Kasumi-1 (cell line): Measurements from ENCODE around the gene NLRP9.

Experiments used
- DNase-seq, 2 experiments: peaks; one replicate each; lab custom pipeline; 2025; lab: John Stamatoyannopoulos, UW

Gene NLRP9

GRCh38 chr19:55673465-55673864 is 64.7 kb downstream of the NLRP9 start:
- no peak for DNase-seq

DNA sequence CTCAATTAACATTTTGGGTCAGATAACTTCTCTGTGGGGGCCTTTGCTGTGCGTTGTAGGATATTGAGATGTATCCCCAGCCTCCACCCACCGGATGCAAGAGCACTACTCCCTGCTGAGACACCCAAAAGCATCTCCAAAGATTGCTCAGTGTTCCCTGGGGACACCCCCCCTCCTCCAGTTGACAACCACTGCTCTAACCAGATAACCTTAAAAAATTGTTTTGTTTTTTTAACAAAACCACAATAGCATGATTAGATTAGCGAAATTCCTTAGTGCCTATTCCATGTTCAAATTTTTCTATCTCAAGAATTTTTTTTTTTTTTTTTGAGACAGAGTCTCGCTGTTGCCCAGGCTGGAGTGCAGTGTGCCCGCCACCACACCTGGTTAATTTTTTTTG is 65.8 kb downstream of the NLRP9 start:
- no peak for DNase-seq

GRCh38 chr19:55671054-55671378 is 67.2 kb downstream of the NLRP9 start:
- DNase-seq = no peak

DNA sequence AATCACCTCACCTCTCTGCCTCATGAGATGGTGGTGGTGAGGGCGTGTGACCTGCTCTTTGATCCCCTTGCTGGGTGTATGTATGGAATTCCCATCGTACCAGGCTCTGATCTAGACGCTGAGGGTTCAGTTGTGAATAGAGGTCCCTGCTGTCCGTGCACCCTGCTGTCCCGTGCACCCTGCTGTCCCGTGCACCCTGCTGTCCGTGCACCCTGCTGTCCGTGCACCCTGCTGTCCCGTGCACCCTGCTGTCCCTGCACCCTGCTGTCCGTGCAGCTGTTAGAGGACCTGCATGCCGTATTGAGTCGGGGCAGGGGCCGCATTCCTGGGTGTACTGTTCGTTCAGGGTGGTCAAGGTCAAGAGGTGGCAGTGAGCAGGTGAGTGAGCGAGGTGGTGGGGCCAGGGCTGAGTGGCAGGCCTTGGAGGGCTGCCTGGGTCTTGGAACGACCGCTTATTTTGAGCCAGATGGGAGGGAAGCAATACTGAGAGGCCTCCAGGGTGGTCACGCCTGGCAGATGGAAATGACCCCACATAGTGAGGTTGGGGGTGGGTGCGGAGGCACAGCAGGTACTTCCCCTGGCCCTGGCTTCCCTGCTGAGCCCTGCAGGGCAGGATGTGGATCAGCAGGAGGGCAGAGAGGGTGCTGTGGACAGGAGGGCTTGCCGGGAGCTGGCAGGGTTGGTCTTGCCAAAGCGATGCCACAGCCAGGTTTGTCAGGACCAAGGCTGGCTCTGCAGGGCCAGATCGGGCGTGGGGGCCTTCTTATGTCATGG is 67.7 kb downstream of the NLRP9 start:
- no peak for DNase-seq

- DNase-seq = no peak
Observed at GRCh38 chr19:55669418-55670279, 68.6 kb downstream of the NLRP9 start.

GRCh38 chr19:55668603-55669348 is 69.4 kb downstream of the NLRP9 start:
- DNase-seq = no peak

GRCh38 chr19:55667958-55668357 is 70.2 kb downstream of the NLRP9 start:
- no peak for DNase-seq

DNA sequence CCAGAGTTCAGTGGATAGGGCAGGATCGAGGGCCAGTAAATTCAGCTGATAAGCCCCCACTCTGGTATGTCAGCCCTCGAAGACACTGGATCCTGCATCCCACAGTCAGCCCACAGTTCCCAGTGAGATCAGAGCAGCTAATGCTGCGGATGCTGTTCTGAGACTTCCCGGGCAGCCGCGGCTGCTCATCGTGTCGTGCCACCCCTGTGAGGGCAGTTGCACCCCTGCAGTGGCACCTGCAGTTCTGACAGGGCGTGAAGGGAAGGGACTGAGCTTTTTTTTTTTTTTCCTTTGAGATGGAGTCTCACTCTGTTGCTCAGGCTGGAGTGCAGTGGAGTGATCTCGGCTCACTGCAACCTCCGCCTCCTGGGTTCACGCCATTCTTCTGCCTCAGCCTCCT is 70.7 kb downstream of the NLRP9 start:
- DNase-seq = no peak

DNA sequence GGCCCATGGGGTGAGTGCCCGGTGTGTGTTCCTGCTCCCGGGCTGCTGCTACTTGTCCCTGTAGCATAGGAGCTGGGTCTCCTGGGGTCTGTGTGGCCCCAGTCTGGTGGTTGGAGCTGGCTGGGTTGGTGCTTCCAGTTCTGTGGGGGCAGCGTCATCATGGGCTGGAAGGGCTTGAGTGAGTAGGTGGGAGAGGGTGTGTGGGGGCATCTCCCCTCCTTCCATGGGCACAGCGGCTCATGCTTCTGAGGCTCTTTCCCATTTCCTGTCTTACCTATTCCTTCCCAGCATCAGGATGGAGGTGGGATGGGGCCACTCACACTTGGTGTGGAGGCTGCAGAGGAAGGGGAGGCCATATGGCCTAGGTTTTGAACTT is 71.2 kb downstream of the NLRP9 start:
- no peak for DNase-seq

GRCh38 chr19:55666343-55667005 is 71.7 kb downstream of the NLRP9 start:
- DNase-seq = no peak

DNA sequence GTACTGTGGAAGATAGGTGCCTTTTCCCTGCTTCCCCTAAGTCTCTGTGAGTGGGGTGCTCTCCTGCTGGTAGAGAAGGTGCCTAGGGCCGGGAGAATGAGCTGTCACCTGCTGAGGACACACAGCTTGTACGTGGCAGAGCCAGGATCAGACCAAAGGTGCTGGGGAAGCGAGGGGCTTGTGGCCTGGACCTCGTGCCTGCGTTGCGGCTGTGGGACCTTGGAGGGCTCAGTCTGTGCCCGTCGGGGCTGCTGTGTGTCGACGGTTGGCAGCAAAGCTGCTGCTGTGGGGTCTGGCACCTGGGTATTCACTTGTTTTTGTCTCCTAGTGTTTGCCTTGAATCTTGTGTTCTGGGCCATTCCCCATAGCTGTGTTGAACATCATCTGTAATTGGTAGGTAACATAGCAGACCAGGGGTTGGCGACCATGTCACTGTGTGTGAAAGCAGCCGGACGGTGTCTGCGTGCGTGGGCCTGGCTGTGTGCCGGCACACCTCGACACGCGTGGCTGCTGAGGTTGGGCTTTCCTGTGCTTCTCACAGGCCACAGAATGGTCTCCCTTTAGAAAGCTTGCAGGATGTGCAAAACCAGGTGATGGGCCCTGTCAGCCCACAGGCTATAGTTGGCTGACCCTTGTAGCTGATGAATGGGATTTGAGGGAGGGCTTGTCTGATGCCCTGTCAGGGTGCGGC is 74.2 kb downstream of the NLRP9 start:
- DNase-seq = no peak

DNA sequence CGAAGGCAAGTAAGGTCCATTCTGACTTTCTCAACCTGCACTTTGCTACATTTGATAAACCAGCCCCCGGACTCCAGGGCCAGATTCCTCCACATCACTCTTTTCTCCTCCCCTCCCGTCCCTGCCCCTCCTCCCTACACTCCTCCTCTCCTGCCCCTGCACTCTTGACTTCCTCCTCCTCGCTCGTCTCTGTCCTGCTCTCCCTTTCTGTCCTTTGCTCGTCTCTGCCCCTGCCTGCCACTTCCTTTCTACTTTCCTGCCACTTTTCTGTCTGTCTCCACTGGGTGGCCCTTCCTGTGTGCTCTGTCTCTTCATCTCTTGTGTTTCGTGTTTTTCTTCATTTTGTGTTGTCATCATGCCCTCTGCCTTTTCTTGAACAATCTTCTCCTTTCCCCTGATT is 76.4 kb downstream of the NLRP9 start:
- peak; percentile 28 to 36 for DNase-seq

- no peak for DNase-seq
Observed at GRCh38 chr19:55660991-55661390, 77.2 kb downstream of the NLRP9 start.

DNA sequence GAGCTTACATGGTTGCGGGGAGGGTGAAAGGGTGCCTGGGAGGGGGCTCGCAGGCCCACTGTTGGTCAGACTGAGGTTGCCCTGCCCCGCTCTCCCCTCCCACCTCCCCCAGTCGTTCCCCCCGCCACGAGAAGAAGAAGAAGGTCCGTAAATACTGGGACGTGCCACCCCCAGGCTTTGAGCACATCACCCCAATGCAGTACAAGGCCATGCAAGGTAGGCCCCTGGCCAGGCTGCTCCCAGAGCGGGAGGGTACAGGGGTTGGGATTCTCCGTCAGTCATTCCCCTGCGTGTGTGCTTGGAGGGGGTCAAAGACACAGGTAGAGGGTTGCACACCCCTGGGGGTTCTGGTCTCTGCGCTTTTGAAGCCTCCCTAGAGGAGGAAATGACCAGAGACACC is 77.8 kb downstream of the NLRP9 start:
- no peak for DNase-seq

GRCh38 chr19:55659822-55660221 is 78.4 kb downstream of the NLRP9 start:
- DNase-seq = no peak

- no peak for DNase-seq
Observed at GRCh38 chr19:55658846-55659459, 79.2 kb downstream of the NLRP9 start.
